Endothelial cell of umbilical vein (primary cell): ENCODE data around the gene SNAPC2. TPM values are rescaled to one million over a fixed set of nuclear protein-coding genes. Genes with fewer than 3 reads are reported as not detected.
A peak's percentile ranks its signal among the peaks of the same experiment; 100 is the strongest.

Source experiments
- BruUV-seq: library from RNA; stranded (reverse); fragments of 400-500 nt; replicated peaks from 2 replicates; lab custom pipeline; 2021; lab: Mats Ljungman, UMichigan
- CTCF ChIA-PET: fragments of 300-600, 350-600 bp; sonication (Branson Sonifier 250); formaldehyde crosslinking; loops from one replicate; lab custom pipeline; 2021; ENCODE audit warnings: antibody characterized with exemption, inconsistent platforms; lab: Charles Lee
- POLR2A ChIA-PET: fragments of 300-600, 350-600 bp; sonication (Branson Sonifier 250); formaldehyde crosslinking; loops from one replicate; lab custom pipeline; 2021; ENCODE audit warnings: antibody characterized with exemption, inconsistent platforms; lab: Charles Lee
- DNase-seq: peaks from one replicate; pipeline ENCODE4 v3.0.0-alpha.2; 2011; ENCODE audit warnings: low read depth, low spot score
- FAIRE-seq: peaks from 2 replicates; lab custom pipeline; 2011; peaks lifted over from hg19 to GRCh38; lab: Jason Lieb, UNC
- H2AFZ ChIP-seq: 2 replicates; pipeline ENCODE4 v1.6.0; 2012; ENCODE audit warnings: low read depth, low read length, control low read depth, inconsistent platforms
- H3K27ac ChIP-seq: 2 replicates; pipeline ENCODE4 v1.5.1; 2011; ENCODE audit warnings: low read depth, mild to moderate bottlenecking, control low read depth, low read length, moderate library complexity; ENCODE audit not compliant: insufficient read depth
- H3K27me3 ChIP-seq, 2 experiments: 2 replicates each; pipeline versions ENCODE4 v1.6.0 to v1.6.1; 2011; ENCODE audit warnings: low read length in 2 of 2, mixed read lengths in 1 of 2; ENCODE audit not compliant: control insufficient read depth in 2 of 2, insufficient read depth in 2 of 2
- H3K36me3 ChIP-seq, 2 experiments: 2 replicates in 1 of 2; 3 replicates in 1 of 2; pipeline ENCODE4 v1.5.1; 2011; ENCODE audit warnings: low read length in 2 of 2, mild to moderate bottlenecking in 1 of 2, moderate library complexity in 1 of 2; ENCODE audit not compliant: control insufficient read depth in 2 of 2, insufficient read depth in 2 of 2; ENCODE audit errors: extremely low read depth in 1 of 2
- H3K4me1 ChIP-seq: 3 replicates; pipeline ENCODE4 v1.5.1; 2011; ENCODE audit warnings: mild to moderate bottlenecking, low read length; ENCODE audit not compliant: control insufficient read depth, insufficient read depth; ENCODE audit errors: extremely low read depth
- H3K4me2 ChIP-seq: 2 replicates; pipeline ENCODE4 v1.6.1; 2011; ENCODE audit warnings: low read length, control low read depth, mixed read lengths; ENCODE audit not compliant: insufficient read depth
- H3K4me3 ChIP-seq, 3 experiments: fragments of 200-600 bp in 1 of 3; sonication (generic), shearing (Covaris generic) in 1 of 3; replicated peaks in 1 of 3; 2 replicates each; pipeline ENCODE4 v1.5.1; 2011 to 2016; ENCODE audit warnings: control low read depth in 3 of 3, low read length in 3 of 3, mild to moderate bottlenecking in 2 of 3, inconsistent platforms in 1 of 3, low read depth in 1 of 3, moderate library complexity in 1 of 3; ENCODE audit not compliant: insufficient read depth in 1 of 3
- H3K79me2 ChIP-seq: 2 replicates; pipeline ENCODE4 v1.6.0; 2012; ENCODE audit warnings: low read length, inconsistent platforms; ENCODE audit not compliant: control insufficient read depth, insufficient read depth
- H3K9ac ChIP-seq: replicated peaks from 2 replicates; pipeline ENCODE3; 2011; ENCODE audit warnings: low read length, control low read depth; ENCODE audit not compliant: insufficient read depth; ENCODE audit errors: extremely low read depth
- H3K9me1 ChIP-seq: replicated peaks from 3 replicates; pipeline ENCODE4 v1.6.0; 2011; ENCODE audit warnings: mild to moderate bottlenecking, low read length; ENCODE audit not compliant: control insufficient read depth, insufficient read depth; ENCODE audit errors: extremely low read depth
- H3K9me3 ChIP-seq: replicated peaks from 2 replicates; pipeline ENCODE4 v1.5.1; 2012; ENCODE audit warnings: low read length, inconsistent platforms; ENCODE audit not compliant: control insufficient read depth, insufficient read depth
- H4K20me1 ChIP-seq: replicated peaks from 2 replicates; pipeline ENCODE3; 2011; ENCODE audit warnings: mild to moderate bottlenecking, low read length; ENCODE audit not compliant: control insufficient read depth, insufficient read depth; ENCODE audit errors: extremely low read depth
- CTCF ChIP-seq, 2 donors: IDR thresholded peaks; 1 replicate in 1 of 2; 2 replicates in 1 of 2; pipeline ENCODE4 v1.5.1; 2011; ENCODE audit warnings: low read length in 2 of 2, mild to moderate bottlenecking in 2 of 2, moderate library complexity in 2 of 2, control low read depth in 1 of 2, inconsistent platforms in 1 of 2, low read depth in 1 of 2; ENCODE audit not compliant: insufficient read depth in 1 of 2; ENCODE audit errors: extremely low read depth in 1 of 2
- EZH2 ChIP-seq: IDR thresholded peaks from 2 replicates; pipeline ENCODE4 v1.6.1; 2012; ENCODE audit warnings: borderline replicate concordance, low read depth, mild to moderate bottlenecking, moderate library complexity, low read length, inconsistent platforms; ENCODE audit not compliant: severe bottlenecking
- GATA2 ChIP-seq: IDR thresholded peaks from 2 replicates; pipeline ENCODE4 v1.7.0; 2011; ENCODE audit warnings: low read depth, mild to moderate bottlenecking, moderate library complexity, mixed read lengths, low read length; ENCODE audit not compliant: insufficient read length, insufficient read depth
- POLR2A ChIP-seq: IDR thresholded peaks from 2 replicates; pipeline ENCODE4 v1.6.1; 2012; ENCODE audit warnings: low read depth, mild to moderate bottlenecking, control low read depth, low read length
- dilution Hi-C: fragments of 300-500 bp; cut with MboI; formaldehyde crosslinking; loops from one replicate; pipeline ENCODE4 v1.15.0; 2019; ENCODE audit warnings: low sequenced_read_pairs; ENCODE audit not compliant: extremely low pct_ligation_motif_present
- intact Hi-C: fragments of 100-400 bp; cut with micrococcal nuclease; formaldehyde crosslinking; loops from one replicate; pipeline ENCODE4 v1.10.0; 2022
- polyA plus RNA-seq, 4 experiments: library from polyadenylated mRNA; depleted of rRNA in 3 of 4; stranded (reverse) in 3 of 4; unstranded in 1 of 4; fragments of >200 nt; gene quantifications; 2 replicates each; pipeline versions ENCODE4 v1.2.1 to v1.2.3, GENCODE V29; 2011 to 2012; ENCODE audit warnings: missing spikeins in 1 of 4
- total RNA-seq: library from RNA; stranded (reverse); gene quantifications from 2 replicates; pipeline ENCODE4 v1.2.3, GENCODE V29; 2021

SNAPC2 gene
- total and polyA plus RNA-seq, 2 donors (not counting 3 experiments of a cell fraction or from before 2014, with no cell fraction given) = 23.7 to 25.8 TPM

- Histone ChIP-seq H3K36me3 (peaks cover 0 to 4% of the 10 kb centered on the region in 2 experiments), H3K4me3 (peak overlapping the region; percentile 47 to 88 (median 78)), H3K27ac (peak overlapping the region; percentile 89), H3K79me2 (peaks cover 22% of the 10 kb centered on the region), H3K4me2 (peak overlapping the region; percentile 98), H3K27me3 (no peaks in the 10 kb centered on the region), H4K20me1 (no peaks in the 10 kb centered on the region), H2AFZ (peak overlapping the region; percentile 98), H3K9me1 (no peaks in the 10 kb centered on the region), H3K4me1 (peaks cover 9% of the 10 kb centered on the region), H3K9ac (peak overlapping the region; percentile 92), H3K9me3 (no peaks in the 10 kb centered on the region)
- intact Hi-C loops (loop anchor here (1.0 kb wide), 2 partner anchors 214 to 309 kb away; no protein-coding TSS in a partner anchor), dilution Hi-C loops (no loop called here)
- TF ChIP-seq CTCF (IDR thresholded peaks at IDR 0.05; ENCODE audit: extremely low read depth in 1 of 2, insufficient read depth in 1 of 2, low read depth in 1 of 2, low read length in 2 of 2) (peak; percentile 75 to 81), EZH2 (no peak), POLR2A (peak; percentile 4), GATA2 (no peak)
- BruUV-seq = TSS peak; percentile 90
- DNase-seq (peak; percentile 76), FAIRE-seq (no peak)
- POLR2A ChIA-PET = interaction anchor here (0.5 to 2.0 kb wide), 8 partner anchors 8 to 309 kb away, joined by 3 to 21 read pairs (median 5); partner anchors contain the start of gene SNAPC2
- CTCF ChIA-PET = interaction anchor here (0.5 to 3.4 kb wide), 38 partner anchors 9 to 857 kb away, joined by 3 to 101 read pairs (median 5); partner anchors contain the start of genes ELAVL1, MAP2K7 and SNAPC2
Observed at GRCh38 chr19:7944177-7944761, 24.1 kb downstream of the SNAPC2 start.

GRCh38 chr19:7947939-7948338 is 27.8 kb downstream of the SNAPC2 start:
- ChIA-PET CTCF (no interaction called here), POLR2A (no interaction called here)
- peaks cover 4% of the 10 kb centered on the region for H3K79me2 ChIP-seq
- no peak overlapping the region for H3K9ac ChIP-seq
- no TSS peak for BruUV-seq
- intact Hi-C loops (no loop called here), dilution Hi-C loops (no loop called here)
- H3K9me1 ChIP-seq = no peaks in the 10 kb centered on the region
- H3K27ac ChIP-seq = no peak overlapping the region
- FAIRE-seq = no peak
- H2AFZ ChIP-seq = no peak overlapping the region
- H3K27me3 ChIP-seq = no peaks in the 10 kb centered on the region
- no peak for DNase-seq
- no peaks in the 10 kb centered on the region for H4K20me1 ChIP-seq
- no peak overlapping the region for H3K4me2 ChIP-seq
- TF ChIP-seq EZH2 (no peak), CTCF (IDR thresholded peaks at IDR 0.05; ENCODE audit: extremely low read depth in 1 of 2, insufficient read depth in 1 of 2, low read depth in 1 of 2, low read length in 2 of 2) (no peak)
- H3K9me3 ChIP-seq = no peaks in the 10 kb centered on the region
- no peaks in the 10 kb centered on the region for H3K36me3 ChIP-seq
- H3K4me3 ChIP-seq = no peak overlapping the region
- H3K4me1 ChIP-seq = peaks cover 8% of the 10 kb centered on the region
